MV-4-11 (cell line): ENCODE measurements around the gene MYCBP.
"Not testable (repeated sequence)": the region's sequence is repeated elsewhere in the genome, so short reads cannot be mapped to it uniquely, and the experiment has no call there.

Experiments
- DNase-seq: peaks from one replicate; lab custom pipeline; 2025; lab: John Stamatoyannopoulos, UW

Gene MYCBP

DNA sequence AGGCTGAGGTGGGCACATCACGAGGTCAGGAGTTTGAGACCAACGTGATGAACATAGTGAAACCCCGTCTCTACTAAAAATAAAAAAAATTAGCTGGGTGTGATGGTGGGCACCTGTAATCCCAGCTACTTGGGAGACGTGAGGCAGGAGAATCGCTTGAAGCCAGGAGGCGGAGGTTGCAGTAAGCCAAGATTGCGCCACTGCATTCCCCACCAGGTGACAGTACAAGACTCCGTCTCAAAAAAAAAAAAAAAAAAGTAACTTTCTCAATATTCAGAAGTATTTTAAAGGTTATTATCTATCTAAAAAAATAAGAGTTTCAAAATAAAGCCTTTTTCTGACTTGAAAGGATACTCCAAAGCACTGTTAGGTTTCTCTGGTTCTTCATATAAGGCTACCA, 5.9 kb downstream of the MYCBP start:
- DNase-seq = no peak

DNA sequence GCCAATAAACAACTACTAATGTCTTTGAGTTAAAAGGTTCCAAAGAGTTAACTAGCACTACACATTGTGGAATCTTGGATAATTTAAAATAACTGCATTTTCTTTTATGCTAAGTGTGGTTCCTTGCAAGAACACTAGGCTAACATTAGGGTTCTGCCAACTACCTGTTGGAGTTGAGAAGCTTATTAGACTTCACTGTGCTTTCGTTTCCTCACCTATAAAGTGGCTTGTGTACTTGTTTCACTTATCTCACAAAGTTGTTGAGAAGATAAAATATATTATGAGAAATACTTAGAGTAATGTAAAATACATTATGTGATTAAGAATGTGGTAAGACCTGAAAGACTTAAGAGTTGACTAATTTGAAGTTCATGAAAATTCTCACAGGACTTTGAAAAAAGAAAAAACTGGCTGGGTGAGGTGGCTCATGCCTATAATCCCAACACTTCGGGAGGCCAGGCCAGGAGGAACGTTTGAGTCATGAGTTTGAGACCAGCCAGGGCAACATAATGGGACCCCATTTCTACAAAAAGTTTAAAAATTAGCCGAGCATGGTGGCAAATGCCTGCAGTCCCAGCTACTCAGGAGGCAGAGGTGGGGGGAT, 7.9 kb downstream of the MYCBP start:
- no peak for DNase-seq

DNA sequence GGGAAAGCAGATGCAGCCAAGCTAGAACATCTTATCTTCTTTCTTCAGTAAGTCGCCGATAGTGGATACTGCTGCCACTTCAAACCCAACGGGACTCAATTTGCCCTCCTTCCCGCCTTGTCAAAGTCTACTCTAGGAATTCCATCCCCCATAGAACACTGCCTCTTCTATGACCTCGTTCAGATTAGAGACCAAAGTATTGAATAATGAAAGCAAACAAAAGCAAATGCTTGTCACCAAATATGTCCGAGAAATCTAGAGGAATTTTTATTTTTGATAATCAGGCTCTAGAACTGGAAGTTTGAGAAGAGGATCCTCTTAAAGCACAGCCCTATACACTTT, 12.7 kb downstream of the MYCBP start:
- DNase-seq = no peak

DNA sequence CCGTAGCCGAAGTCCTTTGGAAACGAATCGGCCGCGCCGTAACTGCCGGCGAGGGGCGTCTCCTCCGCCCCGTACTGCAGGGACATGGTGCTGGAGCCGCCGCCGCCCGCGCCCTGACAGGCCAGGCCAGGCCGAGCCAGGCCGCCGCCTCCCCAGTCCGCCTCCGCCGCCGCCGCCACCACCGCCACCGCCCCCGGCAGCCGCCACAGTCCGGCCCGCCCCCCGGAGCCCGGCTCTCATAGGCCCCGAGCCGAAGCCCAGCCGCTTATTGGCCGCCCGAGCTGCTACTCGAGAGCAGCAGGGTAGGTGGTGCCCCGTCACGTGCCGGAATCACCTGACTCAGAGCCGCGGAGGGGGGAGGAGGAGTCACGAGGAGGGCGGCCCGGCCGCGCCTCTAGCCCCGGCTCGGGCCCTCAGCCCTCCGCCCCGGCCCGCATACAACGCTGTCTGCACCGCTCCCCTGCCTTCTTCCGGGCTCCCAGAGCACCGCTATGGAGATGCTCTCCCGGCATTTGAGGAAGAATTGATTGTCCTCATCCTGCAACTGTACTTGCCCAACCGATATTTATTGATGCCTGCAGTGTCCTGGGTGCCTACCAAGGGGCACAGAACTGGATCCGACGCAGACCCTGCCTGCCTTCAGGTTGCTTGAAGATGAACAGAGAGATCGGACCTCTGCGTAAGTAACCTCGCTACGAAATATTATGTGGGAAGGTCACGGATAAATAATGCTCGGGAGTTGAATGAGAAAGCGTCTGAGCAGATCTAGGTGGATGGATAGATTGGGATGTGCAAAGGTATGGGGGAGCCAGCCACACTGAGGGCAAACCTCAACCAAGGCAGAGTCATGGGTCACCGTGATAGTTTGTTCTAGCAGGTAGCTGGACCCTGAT, 13.3 kb downstream of the MYCBP start, which contains the start of gene RRAGC:
Gene RRAGC, minus strand, starts transcription at position 212 of the 893 bp plus-strand sequence. Its CDS starts 126 bp downstream, at position 86.
- DNase-seq = peak; percentile 95

DNA sequence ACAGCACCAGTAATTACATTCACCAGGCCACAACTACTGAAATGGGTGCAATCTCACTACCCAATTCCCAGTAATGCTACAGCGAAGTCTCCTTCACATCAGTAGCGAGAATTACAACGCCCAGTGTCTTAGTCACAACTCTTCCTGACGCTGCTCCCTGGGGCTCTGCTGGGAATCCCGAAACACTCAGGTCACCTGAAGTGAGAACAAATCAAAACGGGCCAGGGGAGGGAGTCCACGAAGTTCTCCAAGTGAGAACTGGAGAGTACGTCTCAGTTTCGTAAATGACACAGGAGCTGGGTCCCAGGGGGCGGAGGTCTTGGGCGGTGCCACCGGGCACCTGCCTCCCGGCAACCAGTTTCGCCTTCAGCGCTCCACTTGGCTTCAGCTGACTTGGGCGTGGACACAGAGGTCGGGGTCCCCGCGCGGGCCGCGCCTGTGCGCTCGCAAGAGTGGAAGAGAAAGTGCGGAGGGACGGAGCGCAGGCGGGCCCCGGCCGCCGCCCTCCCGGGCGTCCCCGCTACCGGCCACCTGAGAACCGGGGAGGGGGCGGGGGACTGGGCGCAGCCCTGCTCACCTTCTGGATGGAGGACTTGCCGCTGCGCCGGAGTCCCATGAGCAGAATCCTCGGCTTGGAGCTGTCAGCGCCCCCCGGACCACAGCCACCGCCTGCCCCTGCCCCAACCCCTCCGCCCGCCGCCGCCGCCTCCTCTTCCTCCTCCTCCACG, 14.2 kb downstream of the MYCBP start:
- DNase-seq = no peak

DNA sequence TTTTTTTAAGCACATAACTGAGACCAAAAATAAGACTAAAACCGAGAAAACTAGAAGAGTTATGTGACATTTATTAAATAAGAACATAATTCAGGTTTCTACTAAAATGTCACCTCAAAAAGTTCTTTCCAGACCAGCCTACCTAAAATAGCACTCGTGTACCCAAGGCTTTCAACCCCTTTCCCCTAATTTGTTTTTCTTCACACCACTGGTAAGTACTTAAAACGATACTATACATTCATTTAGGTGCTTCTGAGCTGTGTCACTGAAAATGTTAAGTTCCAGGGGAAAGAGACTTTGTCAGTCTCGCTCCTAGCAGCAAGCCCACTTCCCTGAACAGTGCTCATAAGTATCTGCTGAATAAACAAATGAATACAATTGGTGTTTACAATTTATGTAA, 20.4 kb downstream of the MYCBP start:
- no peak for DNase-seq

DNA sequence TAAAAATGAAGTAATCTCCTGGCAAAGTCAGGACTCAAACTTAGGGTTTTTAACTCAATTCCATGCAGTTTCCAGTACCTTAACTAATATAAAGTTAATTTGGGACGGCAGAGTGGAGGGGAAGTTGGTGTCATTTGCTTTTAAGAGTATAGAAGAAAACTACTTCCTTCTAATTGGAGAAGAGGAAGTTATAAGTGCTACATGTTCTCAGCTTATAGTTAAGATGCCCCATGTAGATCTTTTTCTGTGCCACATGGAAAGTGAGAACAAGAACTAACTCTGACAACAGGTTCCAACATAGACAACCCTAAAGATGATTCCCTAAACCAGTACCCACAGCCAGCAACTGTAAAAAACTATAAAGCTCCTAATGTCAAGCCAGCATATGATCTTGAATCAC, 25.1 kb downstream of the MYCBP start:
- peak; percentile 95 for DNase-seq

DNA sequence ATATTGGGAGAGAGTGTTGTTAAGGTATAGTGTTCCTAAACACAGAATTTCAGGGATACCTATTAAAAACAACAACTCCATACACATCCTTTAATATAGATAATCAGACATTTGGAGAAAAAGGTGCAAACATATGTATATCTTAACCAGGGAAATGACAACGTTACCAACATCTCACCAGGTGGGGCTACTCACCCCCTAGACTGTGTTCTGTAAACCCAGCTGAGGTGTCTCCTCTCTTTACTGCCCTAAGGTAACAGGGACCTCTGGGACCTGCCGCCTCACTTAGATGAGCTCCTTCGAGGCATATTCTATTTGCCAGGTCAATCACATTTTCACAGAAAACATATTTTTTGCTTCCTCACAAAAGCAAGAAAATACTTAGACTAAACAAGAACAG, 26.9 kb downstream of the MYCBP start:
- no peak for DNase-seq

DNA sequence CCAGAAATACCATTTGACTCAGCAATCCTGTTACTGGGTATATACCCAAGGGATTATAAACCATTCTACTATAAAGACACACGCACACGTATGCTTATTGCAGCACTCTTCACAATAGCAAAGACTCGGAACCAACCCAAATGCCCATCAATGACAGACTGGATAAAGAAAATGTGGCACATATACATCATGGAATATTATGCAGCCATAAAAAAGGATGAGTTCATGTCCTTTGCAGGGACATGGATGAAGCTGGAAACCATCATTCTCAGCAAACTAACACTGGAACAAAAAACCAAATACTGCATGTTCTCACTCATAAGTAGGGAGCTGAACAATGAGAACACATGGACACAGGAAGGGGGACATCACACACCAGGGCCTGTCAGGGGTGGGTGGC, 28.1 kb downstream of the MYCBP start:
- DNase-seq = not testable (repeated sequence)

DNA sequence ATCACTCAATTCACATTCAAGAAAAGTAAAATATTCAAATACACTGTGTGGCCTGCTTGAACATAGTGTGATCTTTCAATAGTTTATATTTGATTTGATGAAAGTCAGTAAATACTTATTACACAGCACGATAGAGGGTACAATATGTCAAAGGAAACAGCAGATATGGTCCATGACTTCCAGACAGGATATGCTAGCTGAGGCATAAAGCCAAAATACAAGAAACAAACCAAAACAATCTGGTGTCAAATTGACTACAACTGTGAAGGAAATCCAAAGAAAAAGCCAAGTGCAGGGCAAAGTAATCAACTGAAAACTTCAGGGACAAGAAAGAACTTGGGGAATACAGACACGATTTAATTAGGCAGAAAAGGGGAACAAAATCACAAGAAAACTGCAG, 32.9 kb downstream of the MYCBP start:
- DNase-seq = no peak

DNA sequence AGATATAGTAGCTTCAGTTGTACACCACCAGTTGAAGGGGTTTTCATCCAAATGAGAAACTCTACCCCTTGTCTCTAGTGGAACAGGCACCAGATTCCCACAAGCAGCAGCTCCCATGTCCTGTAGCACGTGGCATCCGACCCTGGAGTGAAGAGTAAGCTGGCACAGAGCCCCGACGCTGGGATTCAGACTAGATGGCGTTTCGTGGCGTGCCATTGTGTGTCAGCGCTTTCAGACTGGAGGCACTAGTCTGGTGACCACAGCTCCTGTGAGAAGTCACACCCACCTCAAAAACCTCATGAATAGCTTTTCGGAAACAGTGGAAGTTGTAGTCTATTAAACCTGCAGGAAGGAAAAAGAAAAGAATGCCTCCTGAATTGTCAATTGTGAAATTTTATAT, 33.8 kb downstream of the MYCBP start:
- DNase-seq = no peak

DNA sequence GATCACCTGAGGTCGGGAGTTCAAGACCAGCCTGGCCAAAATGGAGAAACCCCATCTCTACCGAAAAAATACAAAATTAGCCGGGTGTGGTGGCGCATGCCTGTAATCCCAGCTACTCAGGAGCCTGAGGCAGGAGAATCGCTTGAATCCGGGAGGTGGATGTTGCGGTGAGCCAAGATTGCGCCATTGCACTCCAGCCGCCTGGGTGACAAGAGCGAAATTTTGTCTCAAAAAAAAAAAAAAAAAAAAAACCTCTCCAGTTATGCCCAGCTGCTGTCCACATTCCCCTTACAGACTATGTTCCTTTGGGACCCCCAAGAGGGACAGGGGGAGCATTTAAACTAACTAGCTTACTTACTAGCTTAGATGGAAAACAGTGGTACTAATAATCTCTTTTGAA, 36.8 kb downstream of the MYCBP start:
- DNase-seq = peak; percentile 52

DNA sequence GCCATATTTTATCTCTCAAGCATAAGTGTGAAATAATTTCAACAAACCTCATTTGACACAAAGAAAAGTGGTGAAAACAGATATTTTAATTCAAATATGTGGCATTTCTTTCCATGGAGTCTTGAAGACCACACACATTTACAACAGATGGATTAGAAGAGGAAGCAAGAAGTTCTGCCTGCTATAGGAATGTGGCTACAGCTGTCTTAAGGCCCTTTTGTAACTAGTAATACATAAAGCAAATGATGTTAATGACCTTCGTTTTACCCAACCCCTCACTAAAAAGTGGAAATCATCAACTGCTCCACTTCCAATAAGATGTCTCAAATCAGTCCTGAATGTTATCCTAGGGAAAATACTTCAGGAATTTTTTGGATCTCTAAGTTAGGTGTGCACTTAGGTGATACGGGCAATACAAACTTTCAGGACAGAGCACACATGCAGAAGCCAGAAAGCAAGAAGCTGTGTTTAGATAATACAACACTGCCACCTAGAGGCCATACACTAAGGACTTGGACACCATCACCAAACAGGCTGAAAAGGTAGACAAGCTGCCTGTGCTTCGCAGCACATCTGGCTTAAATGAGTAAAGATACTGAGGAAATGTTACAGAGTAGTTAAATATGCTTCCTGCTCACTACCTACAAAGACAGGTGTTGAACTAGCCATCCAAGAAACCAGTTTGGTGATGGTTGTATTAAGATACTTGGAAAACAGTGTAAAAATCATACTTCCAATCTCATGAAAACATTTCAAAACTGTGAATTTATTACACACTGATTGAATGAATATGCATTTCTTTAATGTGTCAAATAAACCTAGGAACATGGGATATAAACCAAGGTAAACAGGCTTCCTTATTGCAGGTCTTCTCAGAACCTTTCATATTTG, 38.0 kb downstream of the MYCBP start:
- peak; percentile 83 for DNase-seq

DNA sequence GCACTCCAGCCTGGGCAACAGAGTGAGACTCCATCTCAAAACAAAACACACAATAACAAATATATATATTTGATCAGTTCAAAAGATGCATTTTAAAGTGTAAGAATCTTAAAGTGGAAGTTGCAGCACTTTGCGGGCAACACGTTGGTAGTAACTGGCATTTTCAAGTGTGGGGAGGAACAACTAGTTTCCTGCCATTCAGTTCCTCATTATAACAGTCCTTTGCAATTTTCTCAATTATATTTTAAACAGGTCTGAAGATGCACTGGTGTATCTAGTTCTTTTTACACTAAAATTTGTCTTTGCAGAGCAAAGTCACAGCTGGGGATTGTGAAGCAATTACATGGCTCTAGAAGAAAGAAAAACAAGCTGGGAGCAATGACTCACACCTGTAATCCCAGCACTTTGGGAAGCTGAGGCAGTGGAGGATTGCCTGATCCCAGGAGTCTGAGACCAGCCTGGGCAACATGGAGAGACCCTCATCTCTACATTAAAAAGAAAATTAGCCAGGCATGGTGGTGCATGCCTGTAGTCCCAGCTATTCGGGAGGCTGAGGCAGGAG, 38.8 kb downstream of the MYCBP start:
- peak; percentile 81 for DNase-seq

DNA sequence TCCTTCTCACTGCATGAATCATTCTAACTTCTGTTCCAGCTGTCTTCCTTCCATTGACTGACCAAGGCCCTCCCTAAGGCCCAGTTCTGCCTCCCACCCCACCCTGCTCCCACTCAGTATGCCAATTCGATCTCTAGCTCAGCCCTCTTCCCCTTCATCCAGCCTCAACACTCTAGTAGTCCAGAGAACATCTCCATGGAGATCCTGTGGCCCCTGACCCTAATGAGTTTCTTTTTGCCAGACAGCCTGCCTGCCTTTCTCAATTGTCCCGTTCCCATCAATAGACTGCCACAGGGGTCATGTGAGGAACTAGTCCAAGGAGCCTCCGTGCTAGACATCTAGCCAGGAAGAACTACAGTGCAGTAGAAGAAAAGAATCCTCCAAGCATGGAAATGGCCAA, 40.0 kb downstream of the MYCBP start:
- DNase-seq = no peak

DNA sequence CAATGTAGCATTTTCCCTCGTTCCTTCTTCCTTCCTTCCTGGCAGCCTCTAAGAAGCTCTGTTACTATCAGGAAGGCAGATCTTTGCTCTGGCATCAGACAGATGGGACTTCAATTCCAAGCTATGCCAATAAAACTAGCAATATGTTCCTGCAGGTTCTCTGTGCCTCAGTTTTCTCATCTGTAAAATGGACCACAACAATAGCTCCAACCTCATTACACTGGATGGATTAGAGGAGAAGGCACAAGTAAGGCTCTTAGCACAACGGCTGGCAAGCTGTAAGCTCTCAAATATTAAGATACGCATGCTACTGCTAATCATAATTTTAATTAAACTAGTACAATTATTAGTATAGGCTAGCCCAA, 40.8 kb downstream of the MYCBP start:
- no peak for DNase-seq

DNA sequence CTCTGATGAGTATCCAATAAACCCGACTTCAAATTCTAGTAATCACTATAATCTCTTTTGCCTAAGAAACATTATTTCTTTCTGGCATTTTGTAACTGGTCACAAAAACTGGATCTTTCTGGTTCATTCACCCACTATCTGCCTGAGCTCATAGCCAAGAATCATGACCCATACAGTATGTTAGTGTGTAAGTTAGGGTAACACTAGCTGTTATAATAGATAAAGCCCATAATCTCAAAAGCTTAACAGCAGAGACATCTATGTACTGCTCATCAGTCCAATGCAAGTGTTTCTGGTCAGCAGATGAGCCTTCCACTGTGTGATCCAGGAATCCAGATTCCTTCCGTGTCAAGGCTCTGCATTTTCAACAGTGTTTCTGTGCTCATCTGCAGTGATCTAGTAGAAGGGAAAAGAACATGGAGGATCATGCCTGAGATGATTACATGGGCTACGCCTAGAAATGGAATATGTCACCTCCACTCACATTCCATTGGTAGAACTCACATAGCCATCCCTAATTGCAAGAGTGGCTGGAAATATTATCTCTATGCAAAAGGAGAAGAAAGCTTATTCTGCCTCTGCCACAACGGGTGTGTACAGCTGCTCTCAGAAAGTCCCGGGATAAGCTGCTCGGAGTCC, 41.3 kb downstream of the MYCBP start:
- no peak for DNase-seq

DNA sequence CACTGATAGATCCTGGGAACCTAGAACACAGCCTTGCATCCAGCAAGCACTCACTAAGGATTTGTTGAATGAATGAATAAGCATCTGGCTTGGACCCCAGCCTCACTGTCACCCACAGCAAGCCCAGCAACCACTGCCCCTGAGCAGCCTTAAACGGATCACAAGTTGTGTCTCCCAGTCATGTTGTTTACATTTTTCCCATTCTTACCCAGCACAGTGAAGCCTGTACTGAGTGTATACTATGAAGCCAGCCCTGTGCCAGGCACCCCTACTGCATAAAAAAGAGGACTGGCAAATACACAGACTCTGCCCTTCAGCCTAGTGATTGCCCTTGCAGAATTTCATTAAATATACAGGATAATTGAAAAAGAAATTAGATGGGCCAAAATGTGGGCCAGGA, 43.8 kb downstream of the MYCBP start:
- DNase-seq = no peak

DNA sequence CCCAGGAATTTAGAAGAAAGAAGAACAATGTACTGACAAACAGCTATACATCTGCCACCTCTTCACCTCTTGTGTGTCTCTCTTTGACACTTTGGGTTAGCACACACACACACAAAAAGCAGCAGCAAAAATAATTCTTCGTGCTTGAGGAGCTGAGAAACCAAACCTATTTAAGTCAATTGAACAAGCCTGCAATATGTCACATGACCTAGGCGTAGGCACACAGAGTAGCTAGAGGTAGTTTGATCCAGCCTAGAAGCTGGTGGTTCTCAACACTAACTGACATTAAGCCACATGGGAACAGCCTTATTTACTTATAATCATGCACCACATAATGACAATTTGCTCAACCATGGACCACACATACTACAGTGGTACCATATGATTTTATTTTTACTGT, 45.8 kb downstream of the MYCBP start:
- DNase-seq = no peak

DNA sequence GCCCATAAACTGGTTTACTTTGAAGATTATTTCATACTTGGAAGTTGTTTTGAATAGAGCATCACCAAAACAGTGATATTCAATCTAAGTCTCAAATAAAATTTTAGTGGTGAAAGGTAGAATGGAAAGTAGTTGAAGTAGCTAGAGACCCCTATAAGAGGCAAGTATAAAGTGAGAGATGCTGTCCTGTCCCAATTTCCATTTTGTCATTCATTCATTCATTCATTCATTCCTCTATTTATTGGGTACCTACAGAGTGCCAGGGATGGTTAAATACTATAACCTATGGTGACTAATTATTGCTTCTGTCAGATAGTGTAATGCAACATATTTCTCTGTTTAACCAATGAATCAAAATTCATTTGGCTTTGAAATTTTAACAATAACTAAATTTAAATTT, 46.3 kb downstream of the MYCBP start:
- DNase-seq = no peak

DNA sequence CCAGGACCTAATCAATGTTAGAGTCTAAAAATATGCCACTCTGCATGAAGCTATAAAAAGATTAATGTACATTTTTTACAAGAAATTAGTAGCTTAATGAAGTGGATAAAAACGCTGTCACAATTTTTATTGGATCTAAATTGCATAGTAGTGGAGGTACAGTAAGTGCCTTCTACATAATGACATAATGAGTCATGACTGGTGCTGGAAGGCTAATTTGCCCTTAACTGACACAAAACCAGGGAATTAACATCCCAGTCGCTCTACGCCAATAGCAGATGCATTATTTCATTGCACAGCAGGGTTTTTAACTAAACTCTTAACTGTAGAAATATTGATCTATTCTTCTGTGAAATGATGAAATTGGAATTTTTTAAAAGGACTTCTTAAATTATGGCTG, 46.9 kb downstream of the MYCBP start:
- no peak for DNase-seq
